ENCODE data around the gene EGFR.

DNA sequence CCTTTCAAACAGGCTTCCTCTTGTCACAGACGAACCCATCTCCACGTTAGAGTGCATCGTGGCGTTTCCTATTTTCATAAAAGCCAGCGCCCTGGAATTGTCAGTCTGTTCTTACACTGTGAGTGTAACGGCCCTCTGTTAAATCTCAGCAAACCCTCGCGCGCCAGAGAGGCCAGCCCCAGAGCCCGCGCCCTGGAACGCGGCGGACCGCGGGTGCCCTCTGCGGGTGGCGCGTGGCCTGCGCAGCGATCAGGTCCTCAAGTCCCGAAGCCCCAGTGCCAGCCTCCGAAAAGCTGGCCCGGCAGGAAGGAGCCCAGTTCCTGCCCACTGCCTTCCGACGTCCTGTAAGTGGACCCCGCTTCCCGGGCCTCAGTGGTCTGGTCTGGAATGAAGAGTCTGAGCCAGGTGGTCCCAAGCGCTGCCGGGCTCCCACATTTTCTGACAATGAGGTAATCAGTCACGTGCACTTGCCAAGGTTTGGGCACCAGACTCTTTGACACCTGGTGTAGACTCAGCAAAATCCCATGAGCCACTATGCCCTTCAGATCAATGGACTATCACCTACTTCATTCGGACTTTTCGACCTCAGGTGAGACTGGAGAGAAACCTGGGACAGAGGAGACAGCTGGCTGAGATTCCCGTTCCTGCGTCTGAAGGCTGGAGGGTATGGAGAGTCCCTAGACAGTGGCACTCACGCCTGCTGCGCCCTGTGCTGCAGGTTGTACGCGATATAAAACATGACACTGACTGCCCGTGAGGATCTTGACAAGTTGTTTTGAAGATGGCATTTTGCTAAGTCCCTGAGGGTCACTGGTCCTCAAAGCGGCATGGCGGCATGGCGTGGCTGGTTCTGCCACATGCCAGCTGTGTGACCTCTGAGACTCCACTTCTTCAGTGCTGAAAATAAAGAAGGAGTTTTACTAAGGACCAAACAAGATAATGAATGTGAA, 237.0 kb downstream of the EGFR start:
- no peak for TF ChIP-seq EZH2 (IDR thresholded peaks at IDR 0.05; ENCODE audit: borderline replicate concordance)
- TF ChIP-seq, protein P1, sequence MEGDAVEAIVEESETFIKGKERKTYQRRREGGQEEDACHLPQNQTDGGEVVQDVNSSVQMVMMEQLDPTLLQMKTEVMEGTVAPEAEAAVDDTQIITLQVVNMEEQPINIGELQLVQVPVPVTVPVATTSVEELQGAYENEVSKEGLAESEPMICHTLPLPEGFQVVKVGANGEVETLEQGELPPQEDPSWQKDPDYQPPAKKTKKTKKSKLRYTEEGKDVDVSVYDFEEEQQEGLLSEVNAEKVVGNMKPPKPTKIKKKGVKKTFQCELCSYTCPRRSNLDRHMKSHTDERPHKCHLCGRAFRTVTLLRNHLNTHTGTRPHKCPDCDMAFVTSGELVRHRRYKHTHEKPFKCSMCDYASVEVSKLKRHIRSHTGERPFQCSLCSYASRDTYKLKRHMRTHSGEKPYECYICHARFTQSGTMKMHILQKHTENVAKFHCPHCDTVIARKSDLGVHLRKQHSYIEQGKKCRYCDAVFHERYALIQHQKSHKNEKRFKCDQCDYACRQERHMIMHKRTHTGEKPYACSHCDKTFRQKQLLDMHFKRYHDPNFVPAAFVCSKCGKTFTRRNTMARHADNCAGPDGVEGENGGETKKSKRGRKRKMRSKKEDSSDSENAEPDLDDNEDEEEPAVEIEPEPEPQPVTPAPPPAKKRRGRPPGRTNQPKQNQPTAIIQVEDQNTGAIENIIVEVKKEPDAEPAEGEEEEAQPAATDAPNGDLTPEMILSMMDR (IDR thresholded peaks at IDR 0.05; ENCODE audit: poor library complexity) = peak; percentile 89
- no peak for TF ChIP-seq EZH2phosphoT487 (IDR thresholded peaks at IDR 0.05; ENCODE audit: low read depth, severe bottlenecking, unreplicated experiment)

All from hepatocyte (in vitro differentiated cells).